ENCODE data around the gene CH25H. TPM values are rescaled to one million over a fixed set of nuclear protein-coding genes. Genes with fewer than 3 reads are reported as not detected.

Gene CH25H
- polyA plus RNA-seq, 1 experiment = 0.71 TPM

Other genes with a start within 250 kb of the CH25H start
- 67.0 and 78.4 TPM in 2 replicates for gene FAS, start 216.5 kb downstream of the CH25H start, polyA plus RNA-seq (2011; rRNA removed)
- gene LIPA, start 44.5 kb upstream of the CH25H start, polyA plus RNA-seq (2011; rRNA removed) = 48.8 and 51.6 TPM in 2 replicates
- 2.9 and 3.8 TPM in 2 replicates for gene IFIT2, start 94.7 kb upstream of the CH25H start, polyA plus RNA-seq (2011; rRNA removed)
- gene IFIT3, start 120.7 kb upstream of the CH25H start, polyA plus RNA-seq (2011; rRNA removed) = 6.3 and 8.7 TPM in 2 replicates
- gene IFIT1B, start 170.7 kb upstream of the CH25H start, polyA plus RNA-seq (2011; rRNA removed) = not detected in 2 replicates
- 24.3 and 32.8 TPM in 2 replicates for gene IFIT1, start 185.3 kb upstream of the CH25H start, polyA plus RNA-seq (2011; rRNA removed)
- 11.2 and 14.9 TPM in 2 replicates for gene IFIT5, start 207.3 kb upstream of the CH25H start, polyA plus RNA-seq (2011; rRNA removed)